Measurements from ENCODE around the gene ADAM10.

DNA sequence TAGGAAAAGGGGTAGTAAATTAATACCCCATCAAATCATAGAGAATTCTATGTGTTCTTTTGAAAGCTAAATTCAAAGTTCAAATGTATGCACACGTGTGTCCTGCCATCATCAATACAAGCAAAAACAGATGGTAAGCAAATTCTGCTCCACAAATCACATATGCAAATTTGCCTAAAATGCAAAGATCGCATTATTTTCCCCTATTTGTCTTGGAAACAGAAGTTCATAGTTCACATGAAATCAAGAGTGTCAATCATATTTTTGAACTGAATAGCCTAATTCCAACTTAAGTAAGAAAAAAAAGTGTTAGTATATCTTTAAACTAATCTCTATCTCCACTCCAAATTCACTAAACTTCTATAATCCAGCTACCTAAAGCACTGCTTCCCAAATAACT, 8.5 kb downstream of the ADAM10 start:
- no peak for TF ChIP-seq ZNF274 (IDR thresholded peaks at IDR 0.05; ENCODE audit: low read depth, low read length)
- no peak for TF ChIP-seq SUZ12 (IDR thresholded peaks at IDR 0.05; ENCODE audit: extremely low read depth, insufficient read depth, insufficient read length)

Measured in NT2/D1 (cell line).